GM12878 (cell line): ENCODE data around the gene PPP1R2. TPM values are rescaled to one million over a fixed set of nuclear protein-coding genes. Genes with fewer than 3 reads are reported as not detected.

Source experiments
- ATAC-seq: fragments of 200-7000 bp; cut with Tn5 transposase; 3 replicates; pipeline ENCODE4 v1.9.1; 2020; ENCODE audit warnings: mild to moderate bottlenecking, moderate library complexity
- BruUV-seq: library from RNA; stranded (reverse); fragments of 400-500 nt; replicated peaks from 2 replicates; lab custom pipeline; 2021; lab: Mats Ljungman, UMichigan
- CTCF ChIA-PET: fragments of 300-600 bp; sonication (Branson Sonifier 250); formaldehyde crosslinking; extraction: SDS; loops from one replicate; lab custom pipeline; 2021; ENCODE audit warnings: inconsistent platforms; lab: Yijun Ruan, JAX
- POLR2A ChIA-PET: fragments of 350-600 bp; formaldehyde crosslinking; extraction: SDS; loops from one replicate; lab custom pipeline; 2021; ENCODE audit warnings: inconsistent platforms; lab: Charles Lee
- RAD21 ChIA-PET: fragments of 300-600 bp; sonication (Branson Sonifier 250); formaldehyde crosslinking; loops from one replicate; lab custom pipeline; 2023; ENCODE audit warnings: antibody characterized with exemption; ENCODE audit not compliant: unreplicated experiment; lab: Charles Lee
- SMC1A ChIA-PET: fragments of 300-600 bp; sonication (Branson Sonifier 250); formaldehyde crosslinking; loops from one replicate; lab custom pipeline; 2023; ENCODE audit not compliant: unreplicated experiment, uncharacterized antibody; lab: Charles Lee
- DNase-seq: peaks from one replicate; pipeline ENCODE4 v3.0.0-alpha.2; 2011; ENCODE audit warnings: low read depth, low spot score
- FAIRE-seq: peaks from 3 replicates; lab custom pipeline; 2011; peaks lifted over from hg19 to GRCh38; lab: Jason Lieb, UNC
- H2AFZ ChIP-seq: 2 replicates; pipeline ENCODE4 v1.6.0; 2011; ENCODE audit warnings: low read depth, low read length, control low read depth; ENCODE audit not compliant: control insufficient read depth
- H3K27ac ChIP-seq: 2 replicates; pipeline ENCODE4 v1.5.1; 2011; ENCODE audit warnings: control low read depth; ENCODE audit not compliant: control insufficient read depth, insufficient read depth
- H3K27me3 ChIP-seq, 2 experiments: replicated peaks in 1 of 2; 2 replicates each; pipeline versions ENCODE4 v1.6.0 to v1.6.1; 2011; ENCODE audit warnings: low read length in 1 of 2; ENCODE audit not compliant: control insufficient read depth in 2 of 2, insufficient read depth in 2 of 2
- H3K36me3 ChIP-seq, 2 experiments: 2 replicates each; pipeline ENCODE4 v1.5.1; 2011; ENCODE audit warnings: low read length in 1 of 2; ENCODE audit not compliant: control insufficient read depth in 2 of 2, insufficient read depth in 2 of 2
- H3K4me1 ChIP-seq: 2 replicates; pipeline ENCODE4 v1.6.1; 2011; ENCODE audit warnings: mild to moderate bottlenecking, low read length, moderate library complexity, mixed read lengths; ENCODE audit not compliant: control insufficient read depth, insufficient read depth
- H3K4me2 ChIP-seq: 2 replicates; pipeline ENCODE4 v1.6.0; 2011; ENCODE audit warnings: control low read depth; ENCODE audit not compliant: control insufficient read depth, insufficient read depth
- H3K4me3 ChIP-seq: fragments of 200-600 bp; sonication (generic); 2 replicates; pipeline ENCODE4 v1.5.1; 2016
- H3K79me2 ChIP-seq: 2 replicates; pipeline ENCODE4 v1.6.0; 2011; ENCODE audit warnings: low read length; ENCODE audit not compliant: control insufficient read depth, insufficient read depth
- H3K9ac ChIP-seq: 2 replicates; pipeline ENCODE4 v1.8.0; 2011; ENCODE audit warnings: low read length, control low read depth, mixed read lengths; ENCODE audit not compliant: control insufficient read depth, insufficient read depth
- H3K9me3 ChIP-seq: replicated peaks from 3 replicates; pipeline ENCODE4 v1.5.1; 2011; ENCODE audit warnings: mild to moderate bottlenecking, low read length; ENCODE audit not compliant: control insufficient read depth, insufficient read depth
- H4K20me1 ChIP-seq: 2 replicates; pipeline ENCODE4 v1.6.0; 2011; ENCODE audit not compliant: control insufficient read depth, insufficient read depth
- BACH1 ChIP-seq: fragments of 450-650 bp; IDR thresholded peaks from 2 replicates; pipeline ENCODE4 v1.6.1; 2017; ENCODE audit warnings: mild to moderate bottlenecking, borderline replicate concordance
- BRCA1 ChIP-seq: IDR thresholded peaks from 2 replicates; pipeline ENCODE4 v1.6.1; 2011; ENCODE audit warnings: low read depth, low read length, improper control_type of control experiment
- CBX3 ChIP-seq: fragments of 200-600 bp; sonication (generic); IDR thresholded peaks from 2 replicates; pipeline ENCODE4 v1.6.1; 2016; ENCODE audit warnings: low read depth, borderline replicate concordance
- FOXM1 ChIP-seq: IDR thresholded peaks from 2 replicates; pipeline ENCODE4 v1.6.1; 2012; ENCODE audit warnings: low read depth, mild to moderate bottlenecking, inconsistent platforms, low read length, moderate library complexity
- JUNB ChIP-seq: IDR thresholded peaks from 2 replicates; pipeline ENCODE4 v1.6.1; 2016; ENCODE audit warnings: antibody characterized with exemption, mild to moderate bottlenecking
- RUNX3 ChIP-seq: IDR thresholded peaks from 2 replicates; pipeline ENCODE4 v1.6.1; 2012; ENCODE audit warnings: low read length, inconsistent platforms
- WGBS: methylation state at CpG from one replicate; pipeline ENCODE4 v1.1.6; 2016; ENCODE audit warnings: low lambda C conversion rate; ENCODE audit not compliant: insufficient replicate concordance, insufficient coverage; ENCODE audit errors: missing lambda C conversion rate; 5-methylcytosine and 5-hydroxymethylcytosine counted together
- in situ Hi-C: fragments of 300-500 bp; cut with MboI; formaldehyde crosslinking; loops from 9 replicates; pipeline ENCODE4 v1.14.3; 2018; ENCODE audit warnings: mixed read lengths
- intact Hi-C: fragments of 100-400 bp; cut with micrococcal nuclease; formaldehyde crosslinking; loops from one replicate; pipeline ENCODE4 v1.14.2; 2022; ENCODE audit not compliant: unreplicated experiment
- polyA plus RNA-seq, 11 experiments: library from polyadenylated mRNA; depleted of rRNA in 4 of 11; unstranded in 6 of 11; stranded (reverse) in 5 of 11; fragments of >200 nt; fragmentation: Nextera tagmentation in 4 of 11; fragmentation: Illumina TruSeq in 1 of 11; extraction: Ambion mirVana in 4 of 11; extraction: Trizol in 1 of 11; gene quantifications; 1 replicate in 1 of 11; 2 replicates in 10 of 11; pipeline versions ENCODE4 v1.2.1 to v1.2.3, GENCODE V29; 2011 to 2016; ENCODE audit warnings: inconsistent platforms in 2 of 11, missing spikeins in 2 of 11, low read depth in 1 of 11
- total RNA-seq, 4 experiments: library from RNA; depleted of rRNA in 3 of 4; stranded (reverse); fragments of >200 nt in 3 of 4; fragmentation: Illumina TruSeq in 1 of 4; extraction: Trizol in 1 of 4; gene quantifications; 2 replicates each; pipeline versions ENCODE4 v1.2.1 to v1.2.3, GENCODE V29; 2013 to 2021
- TF ChIP-seq, protein P1 (sequence below): IDR thresholded peaks from 2 replicates; pipeline ENCODE4 v1.6.1; 2012; ENCODE audit warnings: low read length, inconsistent platforms
- TF ChIP-seq, protein P2 (sequence below): fragments of 150-350 bp; IDR thresholded peaks from 2 replicates; pipeline ENCODE4 v1.6.1; 2014; ENCODE audit warnings: mild to moderate bottlenecking, low read depth, low read length
- TF ChIP-seq, protein P3 (sequence below): fragments of 450-650 bp; IDR thresholded peaks from 2 replicates; pipeline ENCODE4 v1.6.1; 2017; ENCODE audit warnings: mild to moderate bottlenecking, moderate library complexity
- TF ChIP-seq, protein P4 (sequence below): IDR thresholded peaks from 2 replicates; pipeline ENCODE4 v1.6.1; 2011; ENCODE audit warnings: low read depth, low read length, improper control_type of control experiment, borderline replicate concordance

Gene PPP1R2
- total and polyA plus RNA-seq, 10 of the 15 experiments (the other 5 are each of a cell fraction or from before 2014, with no cell fraction given): 10.5 to 116 (median 46.9) TPM

DNA sequence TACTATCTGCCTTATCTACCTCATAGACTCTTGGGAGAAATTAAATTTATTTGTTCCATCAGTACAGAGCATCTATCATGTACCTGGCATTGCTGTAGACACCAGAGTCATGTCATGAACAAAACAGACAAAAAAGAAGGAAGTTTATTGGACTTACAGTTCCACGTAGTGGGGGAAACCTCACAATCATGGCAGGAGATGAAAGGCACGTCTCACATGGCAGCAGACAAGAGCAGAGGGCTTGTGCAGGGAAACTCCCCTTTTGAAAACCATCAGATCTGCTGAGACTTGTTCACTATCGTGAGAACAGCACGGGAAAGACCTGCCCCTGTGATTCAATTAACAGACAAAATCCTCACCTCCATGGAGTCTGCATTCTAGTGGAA lies 74.7 kb downstream of the PPP1R2 start (continued):
- TF ChIP-seq, protein P1, sequence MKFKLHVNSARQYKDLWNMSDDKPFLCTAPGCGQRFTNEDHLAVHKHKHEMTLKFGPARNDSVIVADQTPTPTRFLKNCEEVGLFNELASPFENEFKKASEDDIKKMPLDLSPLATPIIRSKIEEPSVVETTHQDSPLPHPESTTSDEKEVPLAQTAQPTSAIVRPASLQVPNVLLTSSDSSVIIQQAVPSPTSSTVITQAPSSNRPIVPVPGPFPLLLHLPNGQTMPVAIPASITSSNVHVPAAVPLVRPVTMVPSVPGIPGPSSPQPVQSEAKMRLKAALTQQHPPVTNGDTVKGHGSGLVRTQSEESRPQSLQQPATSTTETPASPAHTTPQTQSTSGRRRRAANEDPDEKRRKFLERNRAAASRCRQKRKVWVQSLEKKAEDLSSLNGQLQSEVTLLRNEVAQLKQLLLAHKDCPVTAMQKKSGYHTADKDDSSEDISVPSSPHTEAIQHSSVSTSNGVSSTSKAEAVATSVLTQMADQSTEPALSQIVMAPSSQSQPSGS: no peak
- TF ChIP-seq, protein P2, sequence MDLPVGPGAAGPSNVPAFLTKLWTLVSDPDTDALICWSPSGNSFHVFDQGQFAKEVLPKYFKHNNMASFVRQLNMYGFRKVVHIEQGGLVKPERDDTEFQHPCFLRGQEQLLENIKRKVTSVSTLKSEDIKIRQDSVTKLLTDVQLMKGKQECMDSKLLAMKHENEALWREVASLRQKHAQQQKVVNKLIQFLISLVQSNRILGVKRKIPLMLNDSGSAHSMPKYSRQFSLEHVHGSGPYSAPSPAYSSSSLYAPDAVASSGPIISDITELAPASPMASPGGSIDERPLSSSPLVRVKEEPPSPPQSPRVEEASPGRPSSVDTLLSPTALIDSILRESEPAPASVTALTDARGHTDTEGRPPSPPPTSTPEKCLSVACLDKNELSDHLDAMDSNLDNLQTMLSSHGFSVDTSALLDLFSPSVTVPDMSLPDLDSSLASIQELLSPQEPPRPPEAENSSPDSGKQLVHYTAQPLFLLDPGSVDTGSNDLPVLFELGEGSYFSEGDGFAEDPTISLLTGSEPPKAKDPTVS: no peak
- TF ChIP-seq FOXM1: no peak

DNA sequence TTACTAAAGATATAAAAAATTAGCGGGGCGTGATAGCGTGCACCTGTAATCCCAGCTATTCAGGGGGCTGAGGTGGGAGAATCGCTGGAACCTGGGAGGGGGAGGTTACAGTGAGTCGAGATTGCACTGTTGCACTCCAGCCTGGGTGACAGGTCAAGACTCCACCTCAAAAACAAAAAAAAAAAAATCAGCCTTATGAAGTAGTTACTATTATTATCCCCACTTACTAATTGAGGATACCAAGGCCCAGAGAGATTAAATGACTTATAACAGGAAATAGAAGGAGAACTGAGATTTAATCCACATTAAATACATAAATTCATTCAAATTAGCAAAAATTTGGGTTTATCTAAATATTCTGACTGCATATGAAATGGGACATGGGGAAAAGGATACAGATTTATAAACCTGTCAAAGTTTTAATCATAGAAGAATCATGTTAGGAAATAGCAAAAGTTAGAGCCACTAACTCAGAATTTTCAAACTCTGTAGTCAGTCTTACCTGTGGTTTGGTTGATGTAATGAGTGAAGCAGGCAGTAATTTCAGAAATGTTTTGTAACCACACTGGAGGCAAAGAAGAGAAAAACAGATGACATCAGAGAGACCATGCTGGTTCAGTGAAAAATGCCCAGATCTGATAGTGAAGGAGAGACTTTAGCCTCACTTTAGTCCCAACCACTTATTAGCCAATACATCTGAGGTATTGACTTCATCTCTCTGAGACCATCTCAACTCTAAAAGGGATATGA lies 75.3 kb downstream of the PPP1R2 start:
- TF ChIP-seq CBX3: no peak
- peak; percentile 65; the same call in 1 of the 2 replicates for TF ChIP-seq RUNX3
- TF ChIP-seq JUNB: peak; percentile 34; the same call in 1 of the 2 replicates
- no peak for TF ChIP-seq BRCA1
- TF ChIP-seq BACH1: no peak
- TF ChIP-seq, protein P3, sequence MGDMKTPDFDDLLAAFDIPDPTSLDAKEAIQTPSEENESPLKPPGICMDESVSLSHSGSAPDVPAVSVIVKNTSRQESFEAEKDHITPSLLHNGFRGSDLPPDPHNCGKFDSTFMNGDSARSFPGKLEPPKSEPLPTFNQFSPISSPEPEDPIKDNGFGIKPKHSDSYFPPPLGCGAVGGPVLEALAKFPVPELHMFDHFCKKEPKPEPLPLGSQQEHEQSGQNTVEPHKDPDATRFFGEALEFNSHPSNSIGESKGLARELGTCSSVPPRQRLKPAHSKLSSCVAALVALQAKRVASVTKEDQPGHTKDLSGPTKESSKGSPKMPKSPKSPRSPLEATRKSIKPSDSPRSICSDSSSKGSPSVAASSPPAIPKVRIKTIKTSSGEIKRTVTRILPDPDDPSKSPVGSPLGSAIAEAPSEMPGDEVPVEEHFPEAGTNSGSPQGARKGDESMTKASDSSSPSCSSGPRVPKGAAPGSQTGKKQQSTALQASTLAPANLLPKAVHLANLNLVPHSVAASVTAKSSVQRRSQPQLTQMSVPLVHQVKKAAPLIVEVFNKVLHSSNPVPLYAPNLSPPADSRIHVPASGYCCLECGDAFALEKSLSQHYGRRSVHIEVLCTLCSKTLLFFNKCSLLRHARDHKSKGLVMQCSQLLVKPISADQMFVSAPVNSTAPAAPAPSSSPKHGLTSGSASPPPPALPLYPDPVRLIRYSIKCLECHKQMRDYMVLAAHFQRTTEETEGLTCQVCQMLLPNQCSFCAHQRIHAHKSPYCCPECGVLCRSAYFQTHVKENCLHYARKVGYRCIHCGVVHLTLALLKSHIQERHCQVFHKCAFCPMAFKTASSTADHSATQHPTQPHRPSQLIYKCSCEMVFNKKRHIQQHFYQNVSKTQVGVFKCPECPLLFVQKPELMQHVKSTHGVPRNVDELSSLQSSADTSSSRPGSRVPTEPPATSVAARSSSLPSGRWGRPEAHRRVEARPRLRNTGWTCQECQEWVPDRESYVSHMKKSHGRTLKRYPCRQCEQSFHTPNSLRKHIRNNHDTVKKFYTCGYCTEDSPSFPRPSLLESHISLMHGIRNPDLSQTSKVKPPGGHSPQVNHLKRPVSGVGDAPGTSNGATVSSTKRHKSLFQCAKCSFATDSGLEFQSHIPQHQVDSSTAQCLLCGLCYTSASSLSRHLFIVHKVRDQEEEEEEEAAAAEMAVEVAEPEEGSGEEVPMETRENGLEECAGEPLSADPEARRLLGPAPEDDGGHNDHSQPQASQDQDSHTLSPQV: no peak
- TF ChIP-seq, protein P4, sequence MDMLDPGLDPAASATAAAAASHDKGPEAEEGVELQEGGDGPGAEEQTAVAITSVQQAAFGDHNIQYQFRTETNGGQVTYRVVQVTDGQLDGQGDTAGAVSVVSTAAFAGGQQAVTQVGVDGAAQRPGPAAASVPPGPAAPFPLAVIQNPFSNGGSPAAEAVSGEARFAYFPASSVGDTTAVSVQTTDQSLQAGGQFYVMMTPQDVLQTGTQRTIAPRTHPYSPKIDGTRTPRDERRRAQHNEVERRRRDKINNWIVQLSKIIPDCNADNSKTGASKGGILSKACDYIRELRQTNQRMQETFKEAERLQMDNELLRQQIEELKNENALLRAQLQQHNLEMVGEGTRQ: no peak
- TF ChIP-seq, all 136 proteins: peak for 2
- in situ Hi-C loops (loop anchor here (10.0 kb wide), 1 partner anchor 47 kb away; no protein-coding TSS in a partner anchor), intact Hi-C loops (no loop called here)
- FAIRE-seq: no peak
- RAD21 ChIA-PET: no interaction called here
- SMC1A ChIA-PET: no interaction called here
- CTCF ChIA-PET: no interaction called here
- ATAC-seq: no peak; the same call in 2 of the 3 replicates
- DNase-seq: no peak
- Histone ChIP-seq H2AFZ (no peak overlapping the region), H3K9ac (no peak overlapping the region), H3K4me1 (no peaks in the 10 kb centered on the region), H4K20me1 (no peaks in the 10 kb centered on the region), H3K79me2 (no peaks in the 10 kb centered on the region), H3K27me3 (no peaks in the 10 kb centered on the region), H3K27ac (no peak overlapping the region), H3K36me3 (no peaks in the 10 kb centered on the region), H3K4me3 (no peak overlapping the region), H3K9me3 (peaks cover 6% of the 10 kb centered on the region; the same call in 2 of the 3 replicates), H3K4me2 (no peak overlapping the region)
- POLR2A ChIA-PET: interaction anchor here (0.9 kb wide), 1 partner anchor 26 kb away, joined by 3 read pairs; no protein-coding TSS in a partner anchor
- BruUV-seq: no TSS peak
- WGBS: 58% methylated on average over 5 of the region's 5 CpGs
